HepG2 (cell line): ENCODE measurements around the gene ECSIT. TPM values are rescaled to one million over a fixed set of nuclear protein-coding genes. Genes with fewer than 3 reads are reported as not detected.

ENCODE experiments used
- GLI4 ChIP-seq: sonication (generic); formaldehyde crosslinking; IDR thresholded peaks from 2 replicates; pipeline ENCODE4 v1.5.1; 2020; ENCODE audit warnings: missing genetic modification reagents, mild to moderate bottlenecking, moderate library complexity, borderline replicate concordance
- HMGXB3 ChIP-seq: sonication (generic); formaldehyde crosslinking; IDR thresholded peaks from 2 replicates; pipeline ENCODE4 v1.4.0; 2020; ENCODE audit warnings: missing genetic modification reagents, borderline replicate concordance
- HMGXB4 ChIP-seq, 2 experiments: sonication (generic) in 1 of 2; formaldehyde crosslinking in 1 of 2; IDR thresholded peaks; 2 replicates each; pipeline versions ENCODE4 v1.4.0 to v1.6.1; 2018 to 2020; ENCODE audit warnings: missing genetic modification reagents in 2 of 2, borderline replicate concordance in 1 of 2, low read depth in 1 of 2, mild to moderate bottlenecking in 1 of 2, missing biosample characterization in 1 of 2
- KAT8 ChIP-seq: IDR thresholded peaks from 2 replicates; pipeline ENCODE4 v1.6.1; 2016; ENCODE audit warnings: missing genetic modification reagents, missing compliant biosample characterization
- KDM5B ChIP-seq: sonication (generic); formaldehyde crosslinking; IDR thresholded peaks from 2 replicates; pipeline ENCODE4 v1.4.0; 2020; ENCODE audit warnings: missing genetic modification reagents, mild to moderate bottlenecking, borderline replicate concordance
- KLF11 ChIP-seq: IDR thresholded peaks from 2 replicates; pipeline ENCODE4 v1.6.1; 2016; ENCODE audit warnings: missing compliant biosample characterization
- NAIF1 ChIP-seq: sonication (generic); formaldehyde crosslinking; IDR thresholded peaks from 2 replicates; pipeline ENCODE4 v1.5.0; 2020; ENCODE audit warnings: mild to moderate bottlenecking, missing genetic modification reagents, borderline replicate concordance
- PBX3 ChIP-seq: sonication (generic); formaldehyde crosslinking; IDR thresholded peaks from 2 replicates; pipeline ENCODE4 v1.8.1; 2023; ENCODE audit warnings: missing genetic modification reagents, inconsistent platforms, borderline replicate concordance
- RBM39 ChIP-seq: fragments of 200-400 bp; formaldehyde crosslinking; IDR thresholded peaks from one replicate; pipeline ENCODE4 v1.6.1; 2018; ENCODE audit warnings: antibody characterized with exemption, mild to moderate bottlenecking, low read depth, low read length; ENCODE audit not compliant: poor library complexity, severe bottlenecking
- RFXANK ChIP-seq: IDR thresholded peaks from 2 replicates; pipeline ENCODE4 v1.6.1; 2016
- SP4 ChIP-seq: sonication (generic); formaldehyde crosslinking; IDR thresholded peaks from 2 replicates; pipeline ENCODE4 v1.8.1; 2023; ENCODE audit warnings: mild to moderate bottlenecking, missing genetic modification reagents
- TFDP1 ChIP-seq: IDR thresholded peaks from 2 replicates; pipeline ENCODE4 v1.6.1; 2016; ENCODE audit warnings: missing compliant biosample characterization, missing genetic modification reagents, borderline replicate concordance
- THAP9 ChIP-seq: sonication (generic); formaldehyde crosslinking; IDR thresholded peaks from 2 replicates; pipeline ENCODE4; 2020; ENCODE audit warnings: missing genetic modification reagents, mild to moderate bottlenecking, borderline replicate concordance
- ZNF264 ChIP-seq: sonication (generic); formaldehyde crosslinking; IDR thresholded peaks from 2 replicates; pipeline ENCODE4 v1.4.0; 2020; ENCODE audit warnings: missing genetic modification reagents
- ZNF615 ChIP-seq: sonication (generic); formaldehyde crosslinking; IDR thresholded peaks from 2 replicates; pipeline ENCODE4 v1.5.0; 2020; ENCODE audit warnings: mild to moderate bottlenecking, missing genetic modification reagents, borderline replicate concordance
- polyA plus RNA-seq, 8 experiments: library from polyadenylated mRNA; depleted of rRNA in 3 of 8; stranded (reverse) in 7 of 8; unstranded in 1 of 8; fragments of >200 nt; fragmentation: Illumina TruSeq in 4 of 8; extraction: Trizol in 4 of 8; gene quantifications; 2 replicates each; pipeline versions ENCODE4 v1.2.1 to v1.2.3, GENCODE V29; 2011 to 2016; ENCODE audit warnings: low read depth in 4 of 8, missing spikeins in 1 of 8, mixed read lengths in 1 of 8; ENCODE audit not compliant: insufficient read depth in 1 of 8
- total RNA-seq, 5 experiments: library from RNA; depleted of rRNA; stranded (reverse); fragments of >200 nt; fragmentation: Illumina TruSeq; extraction: Trizol; gene quantifications; 2 replicates each; pipeline ENCODE4 v1.2.3, GENCODE V29; 2016; ENCODE audit warnings: low read depth in 1 of 5

Gene ECSIT
- total and polyA plus RNA-seq, 2 of the 13 experiments (the other 11 are each of a cell fraction or from before 2014, with no cell fraction given), result 36.4 to 62.3 TPM

- TF ChIP-seq GLI4 (CRISPR knock-in tag) (no peak), KAT8 (CRISPR knock-in tag) (peak; percentile 92), HMGXB4 (CRISPR knock-in tag; IDR thresholded peaks at IDR 0.05; ENCODE audit: borderline replicate concordance in 1 of 2, low read depth in 1 of 2) (peak; percentile 40 to 52; a peak in 2 of 4 replicates), ZNF615 (no peak), NAIF1 (CRISPR knock-in tag) (peak; percentile 97), HMGXB3 (CRISPR knock-in tag) (0 out of 2 replicates have a peak, but pooled peaks have one; percentile 62), ZNF264 (no peak), RBM39 (peak; percentile 54), TFDP1 (CRISPR knock-in tag) (no peak), THAP9 (peak; percentile 54; the same call in 1 of the 2 replicates), KLF11 (CRISPR knock-in tag) (0 out of 2 replicates have a peak, but pooled peaks have one; percentile 51), RFXANK (no peak), SP4 (CRISPR knock-in tag) (no peak), KDM5B (peak; percentile 54), PBX3 (CRISPR knock-in tag) (no peak)
Observed at GRCh38 chr19:11558881-11559828, 30.2 kb upstream of the ECSIT start, which contains the start of gene ELOF1 (continued).
